Ascending aorta (tissue), 2 donors: Measurements from ENCODE around the gene TPP2. TPM values are rescaled to one million over a fixed set of nuclear protein-coding genes. Genes with fewer than 3 reads are reported as not detected.
A peak's percentile ranks its signal among the peaks of the same experiment; 100 is the strongest.

Source experiments
- DNase-seq, 2 donors: peaks; one replicate each; pipeline ENCODE4 v3.0.0-alpha.2; 2019; ENCODE audit warnings: low spot score in 2 of 2
- H3K27ac ChIP-seq, 2 donors: fragments of 200-600 bp; sonication (generic); one replicate each; pipeline ENCODE4 v1.5.1; 2016 to 2017; ENCODE audit warnings: mild to moderate bottlenecking in 1 of 2
- H3K27me3 ChIP-seq: fragments of 200-600 bp; sonication (generic); one replicate; pipeline ENCODE4 v1.5.1; 2017
- H3K36me3 ChIP-seq, 2 donors: fragments of 200-600 bp; sonication (generic); one replicate each; pipeline ENCODE4 v1.5.1; 2016
- H3K4me1 ChIP-seq, 2 donors: fragments of 200-600 bp; sonication (generic); one replicate each; pipeline ENCODE4 v1.5.1; 2016 to 2017; ENCODE audit warnings: mild to moderate bottlenecking in 1 of 2
- H3K4me3 ChIP-seq, 2 donors: fragments of 200-600 bp; sonication (generic); one replicate each; pipeline ENCODE4 v1.5.1; 2016 to 2017; ENCODE audit warnings: mild to moderate bottlenecking in 1 of 2
- H3K9me3 ChIP-seq, 2 donors: fragments of 200-600 bp; sonication (generic); one replicate each; pipeline ENCODE4 v1.5.1; 2016
- intact Hi-C: fragments of 100-400 bp; cut with DNase I; formaldehyde crosslinking; loops from one replicate; pipeline ENCODE4 v1.15.1; 2023
- total RNA-seq: library from RNA; depleted of rRNA; stranded (reverse); fragments of >200 nt; gene quantifications from one replicate; pipeline ENCODE4 v1.1.0, GENCODE V29; 2016
- TF ChIP-seq, protein P1 (sequence below), 3 experiments: fragments of 200-600 bp in 2 of 3; fragments of 450-650 bp in 1 of 3; sonication (generic) in 2 of 3; IDR thresholded peaks; one replicate each; pipeline ENCODE4 v1.5.1; 2016 to 2019; ENCODE audit warnings: antibody characterized with exemption in 3 of 3, mild to moderate bottlenecking in 1 of 3, moderate library complexity in 1 of 3

Gene TPP2
- total RNA-seq, 1 donor from 2014 or later: 21.4 TPM

DNA sequence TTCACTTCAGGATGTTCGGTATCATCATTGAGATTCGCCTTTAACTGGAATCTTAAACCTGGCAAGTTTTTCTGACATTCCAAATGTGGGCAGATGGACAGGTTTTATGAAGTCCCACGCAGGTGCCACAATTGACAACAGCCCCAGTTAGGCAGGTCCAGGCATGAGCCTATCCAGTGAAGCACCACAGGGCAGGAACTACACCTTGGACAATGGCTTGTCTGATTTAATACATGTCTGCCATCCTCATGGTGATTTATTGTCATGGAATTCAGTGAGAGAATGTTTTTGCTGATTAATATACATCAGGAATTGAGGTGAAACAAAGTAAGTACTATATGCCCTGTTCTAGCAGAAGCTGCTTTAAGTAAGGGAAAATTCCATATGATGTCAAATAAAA lies 10.2 kb upstream of the TPP2 start:
- Histone ChIP-seq H3K27ac (no peak overlapping the region), H3K4me1 (no peaks in the 10 kb centered on the region), H3K27me3 (no peaks in the 10 kb centered on the region), H3K36me3 (no peaks in the 10 kb centered on the region), H3K4me3 (no peak overlapping the region), H3K9me3 (no peaks in the 10 kb centered on the region)
- intact Hi-C loops: no loop called here
- TF ChIP-seq, protein P1, sequence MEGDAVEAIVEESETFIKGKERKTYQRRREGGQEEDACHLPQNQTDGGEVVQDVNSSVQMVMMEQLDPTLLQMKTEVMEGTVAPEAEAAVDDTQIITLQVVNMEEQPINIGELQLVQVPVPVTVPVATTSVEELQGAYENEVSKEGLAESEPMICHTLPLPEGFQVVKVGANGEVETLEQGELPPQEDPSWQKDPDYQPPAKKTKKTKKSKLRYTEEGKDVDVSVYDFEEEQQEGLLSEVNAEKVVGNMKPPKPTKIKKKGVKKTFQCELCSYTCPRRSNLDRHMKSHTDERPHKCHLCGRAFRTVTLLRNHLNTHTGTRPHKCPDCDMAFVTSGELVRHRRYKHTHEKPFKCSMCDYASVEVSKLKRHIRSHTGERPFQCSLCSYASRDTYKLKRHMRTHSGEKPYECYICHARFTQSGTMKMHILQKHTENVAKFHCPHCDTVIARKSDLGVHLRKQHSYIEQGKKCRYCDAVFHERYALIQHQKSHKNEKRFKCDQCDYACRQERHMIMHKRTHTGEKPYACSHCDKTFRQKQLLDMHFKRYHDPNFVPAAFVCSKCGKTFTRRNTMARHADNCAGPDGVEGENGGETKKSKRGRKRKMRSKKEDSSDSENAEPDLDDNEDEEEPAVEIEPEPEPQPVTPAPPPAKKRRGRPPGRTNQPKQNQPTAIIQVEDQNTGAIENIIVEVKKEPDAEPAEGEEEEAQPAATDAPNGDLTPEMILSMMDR (IDR thresholded peaks at IDR 0.05): no peak
- no peak for DNase-seq

DNA sequence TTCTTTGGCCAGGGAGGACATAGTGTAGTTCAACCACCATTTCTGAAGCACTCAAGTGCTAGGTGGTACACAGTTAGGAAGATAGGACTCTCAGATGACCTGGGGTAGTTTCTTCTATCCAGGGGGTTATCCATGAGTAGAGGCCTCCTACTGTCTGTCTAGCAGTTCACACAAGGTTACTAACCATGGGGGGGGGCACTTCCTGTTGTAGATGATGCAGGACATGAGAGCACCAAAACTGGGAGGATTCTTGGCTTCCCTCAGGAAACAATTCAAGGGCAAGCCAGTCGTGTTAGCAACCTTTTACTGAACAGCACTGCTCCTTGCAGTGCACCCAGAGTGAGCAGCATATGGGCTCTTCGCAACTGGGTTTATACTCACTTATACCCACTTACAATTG lies 8.9 kb upstream of the TPP2 start:
- TF ChIP-seq, protein P1 (IDR thresholded peaks at IDR 0.05): no peak
- Histone ChIP-seq H3K36me3 (no peaks in the 10 kb centered on the region), H3K9me3 (no peaks in the 10 kb centered on the region), H3K27me3 (no peaks in the 10 kb centered on the region), H3K27ac (no peak overlapping the region), H3K4me3 (no peak overlapping the region), H3K4me1 (no peaks in the 10 kb centered on the region)
- no peak for DNase-seq
- intact Hi-C loops: no loop called here

DNA sequence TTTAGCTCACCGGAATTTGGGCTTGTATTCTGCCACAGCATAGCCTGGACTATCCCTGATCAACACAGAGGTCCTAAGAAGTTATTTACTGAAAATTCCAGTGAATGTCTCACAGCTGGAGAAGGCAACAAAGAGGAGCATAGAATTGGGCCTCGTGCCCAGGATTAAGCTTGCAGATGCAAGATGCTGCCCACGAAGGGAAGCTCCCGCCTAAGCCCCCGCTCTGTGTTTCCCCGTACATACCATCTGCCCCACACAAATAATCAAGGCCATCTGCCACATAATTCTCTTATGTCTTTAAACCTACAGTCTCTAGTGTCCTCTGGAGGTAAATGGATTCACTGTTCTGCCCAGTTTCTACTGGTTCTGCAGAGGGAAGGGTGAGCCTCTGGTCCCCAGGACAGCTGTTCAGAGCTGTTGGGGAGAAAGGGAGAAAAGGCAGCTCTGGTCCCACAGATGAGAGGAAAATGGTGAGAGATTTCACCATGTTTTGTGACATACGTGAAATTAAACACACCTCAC lies 7.4 kb upstream of the TPP2 start:
- H3K27ac ChIP-seq: no peak overlapping the region
- no peaks in the 10 kb centered on the region for H3K36me3 ChIP-seq
- TF ChIP-seq, protein P1 (IDR thresholded peaks at IDR 0.05): no peak
- intact Hi-C loops: no loop called here
- H3K4me3 ChIP-seq: no peak overlapping the region
- no peak for DNase-seq
- H3K4me1 ChIP-seq: no peaks in the 10 kb centered on the region
- H3K9me3 ChIP-seq: no peaks in the 10 kb centered on the region
- H3K27me3 ChIP-seq: no peaks in the 10 kb centered on the region

DNA sequence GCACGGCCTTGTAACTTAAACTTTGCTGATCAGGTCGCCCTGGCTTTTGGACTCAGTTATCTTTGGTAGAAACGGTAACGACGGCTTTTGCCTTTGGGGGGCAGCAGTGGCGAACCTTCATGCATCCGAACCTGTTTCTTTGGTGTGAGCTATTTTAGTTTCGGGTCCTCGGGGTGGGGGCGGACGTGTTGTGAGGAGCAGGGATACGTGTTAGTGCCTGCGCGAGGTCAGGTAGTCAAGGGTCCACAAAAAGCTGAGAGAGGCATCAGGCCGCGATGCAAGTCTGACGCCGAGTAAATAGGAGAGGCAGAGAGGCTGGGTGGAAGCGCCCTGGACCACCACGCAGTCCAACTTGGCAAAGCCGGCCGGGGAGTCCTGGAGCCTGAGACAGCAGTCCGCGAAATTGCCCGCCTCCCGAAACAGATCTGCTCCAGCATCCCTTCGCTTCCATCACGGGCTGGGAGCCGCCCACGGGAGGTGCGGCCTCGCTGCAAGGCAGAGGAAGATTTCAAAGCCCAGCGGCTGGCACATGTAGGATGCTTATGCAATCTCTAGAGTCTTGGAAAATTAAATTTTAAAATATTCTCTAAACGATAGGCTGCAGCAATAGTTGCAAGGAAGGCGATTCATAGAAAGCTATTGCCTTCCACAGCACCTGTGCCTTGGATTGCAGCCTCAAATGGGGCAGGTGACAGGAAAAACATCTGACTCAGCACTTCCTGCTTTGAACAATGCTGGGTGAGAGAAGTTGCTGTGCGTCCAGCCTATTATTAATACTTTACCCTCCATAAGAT lies 4.6 kb upstream of the TPP2 start:
- Histone ChIP-seq H3K4me1 (peaks cover 0 to 9% of the 10 kb centered on the region in 2 donors), H3K9me3 (no peaks in the 10 kb centered on the region), H3K27me3 (no peaks in the 10 kb centered on the region), H3K4me3 (peak overlapping the region; percentile 56 to 70), H3K27ac (peak overlapping the region; percentile 46 to 62), H3K36me3 (no peaks in the 10 kb centered on the region)
- TF ChIP-seq, protein P1 (IDR thresholded peaks at IDR 0.05): peak; percentile 29 to 72 (median 39)
- intact Hi-C loops: loop anchor here (10.0 kb wide), 1 partner anchor 1067 kb away; no protein-coding TSS in a partner anchor
- DNase-seq: peak; percentile 37 to 84

DNA sequence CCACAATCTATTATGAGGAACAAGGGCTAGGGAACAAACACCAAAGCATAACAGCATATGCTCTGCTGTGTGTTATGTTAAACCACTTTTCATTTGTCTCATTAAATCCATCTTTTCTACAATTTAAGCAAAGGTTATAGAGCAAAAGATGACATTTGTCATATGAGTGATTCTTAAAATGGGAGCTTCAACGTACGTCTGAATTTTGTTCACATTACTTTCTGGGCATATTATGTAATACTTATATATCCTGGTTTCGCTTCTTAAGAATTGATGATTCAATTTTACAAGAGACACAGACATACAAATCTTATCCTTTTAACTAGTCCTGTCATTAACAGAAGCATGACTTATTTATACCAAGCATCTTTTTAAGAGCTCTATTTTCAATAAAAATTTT lies 3.3 kb upstream of the TPP2 start:
- H3K4me1 ChIP-seq: peaks cover 3 to 9% of the 10 kb centered on the region in 2 donors
- intact Hi-C loops: loop anchor here (10.0 kb wide), 1 partner anchor 1069 kb away; no protein-coding TSS in a partner anchor

More for the DNA sequence above, 3.3 kb upstream of the TPP2 start:
- no peaks in the 10 kb centered on the region for H3K9me3 ChIP-seq
- no peaks in the 10 kb centered on the region for H3K36me3 ChIP-seq
- no peaks in the 10 kb centered on the region for H3K27me3 ChIP-seq
- no peak overlapping the region for H3K4me3 ChIP-seq
- TF ChIP-seq, protein P1 (IDR thresholded peaks at IDR 0.05): no peak
- DNase-seq: no peak
- no peak overlapping the region for H3K27ac ChIP-seq
